Upper lobe of left lung (tissue), 6 donors: Measurements from ENCODE around the gene SLC26A1. TPM values are rescaled to one million over a fixed set of nuclear protein-coding genes. Genes with fewer than 3 reads are reported as not detected.
"Not testable (repeated sequence)": the region's sequence is repeated elsewhere in the genome, so short reads cannot be mapped to it uniquely, and the experiment has no call there.

Experiments
- ATAC-seq, 2 donors: fragments of 200-7000 bp; cut with Tn5 transposase; one replicate each; pipeline ENCODE4 v1.9.1; 2022; ENCODE audit warnings: mild to moderate bottlenecking in 2 of 2, moderate library complexity in 2 of 2; ENCODE audit not compliant: low FRiP score in 2 of 2
- DNase-seq, 2 donors: peaks; one replicate each; pipeline ENCODE4 v3.0.0-alpha.2; 2019 to 2020
- H3K27ac ChIP-seq, 4 donors: fragments of 200-600 bp; sonication (generic); one replicate each; pipeline ENCODE4 v1.5.1; 2016 to 2019
- H3K27me3 ChIP-seq, 4 donors: fragments of 200-600 bp; sonication (generic); one replicate each; pipeline ENCODE4 v1.5.1; 2017 to 2019
- H3K36me3 ChIP-seq, 4 donors: fragments of 200-600 bp; sonication (generic); one replicate each; pipeline ENCODE4 v1.5.1; 2016 to 2019
- H3K4me1 ChIP-seq, 4 donors: fragments of 200-600 bp; sonication (generic); one replicate each; pipeline ENCODE4 v1.5.1; 2018 to 2019
- H3K4me3 ChIP-seq, 4 donors: fragments of 200-600 bp; sonication (generic); one replicate each; pipeline ENCODE4 v1.5.1; 2017 to 2019; ENCODE audit warnings: mild to moderate bottlenecking in 2 of 4, moderate library complexity in 1 of 4
- H3K9me3 ChIP-seq, 4 donors: fragments of 200-600 bp; sonication (generic); one replicate each; pipeline ENCODE4 v1.5.1; 2018 to 2019
- CTCF ChIP-seq, 6 experiments: fragments of 450-650 bp in 4 of 6; fragments of 200-600 bp in 2 of 6; sonication (generic) in 2 of 6; IDR thresholded peaks; one replicate each; pipeline ENCODE4 v1.5.1; 2016 to 2019; ENCODE audit warnings: antibody characterized with exemption in 6 of 6
- EP300 ChIP-seq, 4 donors: sonication (generic); formaldehyde crosslinking; IDR thresholded peaks; one replicate each; pipeline ENCODE4 v1.5.1; 2017; ENCODE audit warnings: antibody characterized with exemption in 4 of 4, control low read depth in 2 of 4
- POLR2A ChIP-seq, 4 donors: fragments of 450-650 bp; IDR thresholded peaks; one replicate each; pipeline ENCODE4 v1.5.1; 2016 to 2017; ENCODE audit warnings: antibody characterized with exemption in 4 of 4, mild to moderate bottlenecking in 2 of 4
- POLR2AphosphoS5 ChIP-seq, 2 donors: sonication (generic); formaldehyde crosslinking; IDR thresholded peaks; one replicate each; pipeline ENCODE4 v1.5.1; 2017; ENCODE audit warnings: antibody characterized with exemption in 2 of 2
- WGBS, 2 donors: methylation state at CpG; one replicate each; pipeline ENCODE4 v1.1.5; 2017 to 2018; 5-methylcytosine and 5-hydroxymethylcytosine counted together
- total RNA-seq, 6 donors: library from RNA; depleted of rRNA in 4 of 6; stranded (reverse); fragments of >200 nt in 4 of 6; gene quantifications; one replicate each; pipeline versions ENCODE4 v1.1.0 to v1.2.1, GENCODE V29; 2016 to 2021
- donor health status: DM: no; HTN: no; CAD: no; lungs with moderate emphysema.
- donor health status: DM: no; HTN: yes; CAD: no; lungs with severe emphysema.

The SLC26A1 gene
- total RNA-seq, 6 donors from 2014 or later: 0.39 to 2.1 (median 0.68) TPM

- WGBS, 2 donors: 3% methylated on average over 15 of the region's 54 CpGs; no CpG with 5 or more reads in 1 of the 2 donors
- H3K27me3 ChIP-seq: peaks cover 4 to 52% (median 36%) of the 10 kb centered on the region in 4 donors
- DNase-seq (peak; percentile 54 to 93), ATAC-seq (peak in 1 of 2 donors; percentile 20)
- peak overlapping the region in 1 of 4 donors; percentile 9 for H3K4me3 ChIP-seq
- peaks cover 26 to 38% (median 28%) of the 10 kb centered on the region in 4 donors for H3K4me1 ChIP-seq
- TF ChIP-seq POLR2AphosphoS5 (IDR thresholded peaks at IDR 0.05) (no peak), EP300 (IDR thresholded peaks at IDR 0.05) (no peak), POLR2A (IDR thresholded peaks at IDR 0.05) (no peak), CTCF (IDR thresholded peaks at IDR 0.05) (no peak)
- H3K27ac ChIP-seq: no peak overlapping the region
- H3K36me3 ChIP-seq: no peaks in the 10 kb centered on the region
- no peaks in the 10 kb centered on the region for H3K9me3 ChIP-seq
Observed at GRCh38 chr4:1002131-1002630, 9.0 kb upstream of the SLC26A1 start.

- TF ChIP-seq POLR2AphosphoS5 (IDR thresholded peaks at IDR 0.05) (no peak), POLR2A (IDR thresholded peaks at IDR 0.05) (no peak), CTCF (IDR thresholded peaks at IDR 0.05) (no peak), EP300 (IDR thresholded peaks at IDR 0.05) (no peak)
- ATAC-seq: no peak
- WGBS, 2 donors: 23 to 29% methylated on average over 8 to 47 of the region's 48 CpGs
- H3K4me1 ChIP-seq: peaks cover 29 to 43% (median 31%) of the 10 kb centered on the region in 4 donors
- no peaks in the 10 kb centered on the region for H3K36me3 ChIP-seq
- no peak overlapping the region for H3K27ac ChIP-seq
- DNase-seq: peak in 1 of 2 donors; percentile 83
- no peaks in the 10 kb centered on the region for H3K9me3 ChIP-seq
- peaks cover 4 to 55% (median 38%) of the 10 kb centered on the region in 4 donors for H3K27me3 ChIP-seq
- H3K4me3 ChIP-seq: peak overlapping the region in 1 of 4 donors; percentile 9
Observed at GRCh38 chr4:1001561-1002130, 8.4 kb upstream of the SLC26A1 start.

GRCh38 chr4:1000686-1001260 lies 7.6 kb upstream of the SLC26A1 start:
- no peak for TF ChIP-seq CTCF (IDR thresholded peaks at IDR 0.05)
- H3K27ac ChIP-seq: no peak overlapping the region
- no peaks in the 10 kb centered on the region for H3K36me3 ChIP-seq
- H3K9me3 ChIP-seq: no peaks in the 10 kb centered on the region
- ATAC-seq (no peak), DNase-seq (peak in 1 of 2 donors; percentile 82)
- 85 to 91% methylated on average over 7 to 13 of the region's 15 CpGs for WGBS, 2 donors
- peaks cover 4 to 56% (median 41%) of the 10 kb centered on the region in 4 donors for H3K27me3 ChIP-seq
- no peak overlapping the region for H3K4me3 ChIP-seq
- H3K4me1 ChIP-seq: peaks cover 29 to 44% (median 31%) of the 10 kb centered on the region in 4 donors

GRCh38 chr4:999882-1000425 lies 6.8 kb upstream of the SLC26A1 start:
- TF ChIP-seq POLR2AphosphoS5 (IDR thresholded peaks at IDR 0.05) (no peak), CTCF (IDR thresholded peaks at IDR 0.05) (no peak), POLR2A (IDR thresholded peaks at IDR 0.05) (no peak), EP300 (IDR thresholded peaks at IDR 0.05) (no peak)
- DNase-seq: peak in 1 of 2 donors; percentile 37
- H3K27ac ChIP-seq: no peak overlapping the region
- H3K36me3 ChIP-seq: no peaks in the 10 kb centered on the region
- peaks cover 29 to 44% (median 31%) of the 10 kb centered on the region in 4 donors for H3K4me1 ChIP-seq
- WGBS, 2 donors: 54% methylated on average over 18 of the region's 18 CpGs; no CpG with 5 or more reads in 1 of the 2 donors
- no peak for ATAC-seq
- H3K4me3 ChIP-seq: no peak overlapping the region
- H3K9me3 ChIP-seq: no peaks in the 10 kb centered on the region
- peaks cover 4 to 56% (median 40%) of the 10 kb centered on the region in 4 donors for H3K27me3 ChIP-seq

GRCh38 chr4:999240-999863 lies 6.1 kb upstream of the SLC26A1 start:
- ATAC-seq, H3K9me3 ChIP-seq, H3K36me3 ChIP-seq, H3K27ac ChIP-seq, H3K4me3 ChIP-seq: not testable (repeated sequence)
- Histone ChIP-seq H3K27me3 (peaks cover 4 to 55% (median 39%) of the 10 kb centered on the region in 4 donors), H3K4me1 (peaks cover 29 to 44% (median 31%) of the 10 kb centered on the region in 4 donors)
- DNase-seq: peak in 1 of 2 donors; percentile 45
- 56 to 63% methylated on average over 12 to 19 of the region's 21 CpGs for WGBS, 2 donors
